ENCODE results near the gene PRDM16.

PRDM16 gene

GRCh38 chr1:3466366-3467075 is 397.5 kb downstream of the PRDM16 start:
- Histone ChIP-seq H3K27ac (ENCODE audit: low read depth, low read length) (no peak overlapping the region), H3K4me3 (ENCODE audit: low read depth, low read length) (no peak overlapping the region), H3K36me3 (ENCODE audit: control insufficient read depth, insufficient read depth, low read length) (peaks cover 26% of the 10 kb centered on the region), H3K27me3 (ENCODE audit: control insufficient read depth, insufficient read depth, low read length) (no peaks in the 10 kb centered on the region), H3K9ac (ENCODE audit: low read depth, low read length) (no peak overlapping the region), H3K4me1 (ENCODE audit: control insufficient read depth, insufficient read depth, low read length) (peaks cover 8% of the 10 kb centered on the region), H3K9me3 (ENCODE audit: control insufficient read depth, insufficient read depth, low read length) (no peaks in the 10 kb centered on the region)

- no peak overlapping the region for H3K27ac ChIP-seq (ENCODE audit: low read depth, low read length)
- H3K4me3 ChIP-seq (ENCODE audit: low read depth, low read length), result no peak overlapping the region
- no peaks in the 10 kb centered on the region for H3K27me3 ChIP-seq (ENCODE audit: control insufficient read depth, insufficient read depth, low read length)
- H3K4me1 ChIP-seq (ENCODE audit: control insufficient read depth, insufficient read depth, low read length), result peaks cover 14% of the 10 kb centered on the region
- no peak overlapping the region for H3K9ac ChIP-seq (ENCODE audit: low read depth, low read length)
- no peaks in the 10 kb centered on the region for H3K9me3 ChIP-seq (ENCODE audit: control insufficient read depth, insufficient read depth, low read length)
- peaks cover 26% of the 10 kb centered on the region for H3K36me3 ChIP-seq (ENCODE audit: control insufficient read depth, insufficient read depth, low read length)
Measured at GRCh38 chr1:3467096-3468036, 398.4 kb downstream of the PRDM16 start.

GRCh38 chr1:3468236-3469103 is 399.5 kb downstream of the PRDM16 start:
- peaks cover 31% of the 10 kb centered on the region for H3K36me3 ChIP-seq (ENCODE audit: control insufficient read depth, insufficient read depth, low read length)
- H3K9me3 ChIP-seq (ENCODE audit: control insufficient read depth, insufficient read depth, low read length), result no peaks in the 10 kb centered on the region
- H3K9ac ChIP-seq (ENCODE audit: low read depth, low read length), result no peak overlapping the region
- H3K4me3 ChIP-seq (ENCODE audit: low read depth, low read length), result no peak overlapping the region
- no peak overlapping the region for H3K27ac ChIP-seq (ENCODE audit: low read depth, low read length)
- no peaks in the 10 kb centered on the region for H3K27me3 ChIP-seq (ENCODE audit: control insufficient read depth, insufficient read depth, low read length)
- peaks cover 14% of the 10 kb centered on the region for H3K4me1 ChIP-seq (ENCODE audit: control insufficient read depth, insufficient read depth, low read length)

- Histone ChIP-seq H3K36me3 (ENCODE audit: control insufficient read depth, insufficient read depth, low read length) (peaks cover 32% of the 10 kb centered on the region), H3K9ac (ENCODE audit: low read depth, low read length) (no peak overlapping the region), H3K27me3 (ENCODE audit: control insufficient read depth, insufficient read depth, low read length) (no peaks in the 10 kb centered on the region), H3K4me3 (ENCODE audit: low read depth, low read length) (no peak overlapping the region), H3K9me3 (ENCODE audit: control insufficient read depth, insufficient read depth, low read length) (no peaks in the 10 kb centered on the region), H3K27ac (ENCODE audit: low read depth, low read length) (no peak overlapping the region), H3K4me1 (ENCODE audit: control insufficient read depth, insufficient read depth, low read length) (peaks cover 14% of the 10 kb centered on the region)
Measured at GRCh38 chr1:3469104-3469848, 400.3 kb downstream of the PRDM16 start.

- Histone ChIP-seq H3K4me3 (ENCODE audit: low read depth, low read length) (no peak overlapping the region), H3K36me3 (ENCODE audit: control insufficient read depth, insufficient read depth, low read length) (peaks cover 28% of the 10 kb centered on the region), H3K27ac (ENCODE audit: low read depth, low read length) (no peak overlapping the region), H3K27me3 (ENCODE audit: control insufficient read depth, insufficient read depth, low read length) (no peaks in the 10 kb centered on the region), H3K9ac (ENCODE audit: low read depth, low read length) (peak overlapping the region; percentile 20), H3K4me1 (ENCODE audit: control insufficient read depth, insufficient read depth, low read length) (peaks cover 14% of the 10 kb centered on the region), H3K9me3 (ENCODE audit: control insufficient read depth, insufficient read depth, low read length) (no peaks in the 10 kb centered on the region)
Measured at GRCh38 chr1:3469849-3470649, 401.0 kb downstream of the PRDM16 start.

- Histone ChIP-seq H3K36me3 (ENCODE audit: control insufficient read depth, insufficient read depth, low read length) (peaks cover 30% of the 10 kb centered on the region), H3K27ac (ENCODE audit: low read depth, low read length) (peak overlapping the region; percentile 96), H3K27me3 (ENCODE audit: control insufficient read depth, insufficient read depth, low read length) (no peaks in the 10 kb centered on the region), H3K9me3 (ENCODE audit: control insufficient read depth, insufficient read depth, low read length) (no peaks in the 10 kb centered on the region), H3K4me3 (ENCODE audit: low read depth, low read length) (no peak overlapping the region), H3K9ac (ENCODE audit: low read depth, low read length) (peak overlapping the region; percentile 20), H3K4me1 (ENCODE audit: control insufficient read depth, insufficient read depth, low read length) (peaks cover 14% of the 10 kb centered on the region)
Measured at GRCh38 chr1:3470650-3471355, 401.8 kb downstream of the PRDM16 start.

GRCh38 chr1:3471356-3472087 is 402.5 kb downstream of the PRDM16 start:
- peak overlapping the region; percentile 96 for H3K27ac ChIP-seq (ENCODE audit: low read depth, low read length)

GRCh38 chr1:3472088-3472850 is 403.3 kb downstream of the PRDM16 start:
- Histone ChIP-seq H3K9ac (ENCODE audit: low read depth, low read length) (peak overlapping the region; percentile 53; the same call in 1 of the 2 replicates), H3K4me3 (ENCODE audit: low read depth, low read length) (no peak overlapping the region; the same call in 1 of the 2 replicates), H3K36me3 (ENCODE audit: control insufficient read depth, insufficient read depth, low read length) (peaks cover 33% of the 10 kb centered on the region), H3K27ac (ENCODE audit: low read depth, low read length) (peak overlapping the region; percentile 96), H3K9me3 (ENCODE audit: control insufficient read depth, insufficient read depth, low read length) (no peaks in the 10 kb centered on the region), H3K4me1 (ENCODE audit: control insufficient read depth, insufficient read depth, low read length) (peaks cover 14% of the 10 kb centered on the region), H3K27me3 (ENCODE audit: control insufficient read depth, insufficient read depth, low read length) (no peaks in the 10 kb centered on the region)

More at GRCh38 chr1:3471356-3472087, 402.5 kb downstream of the PRDM16 start:
- H3K4me1 ChIP-seq (ENCODE audit: control insufficient read depth, insufficient read depth, low read length), result peaks cover 14% of the 10 kb centered on the region
- peak overlapping the region; percentile 53 for H3K9ac ChIP-seq (ENCODE audit: low read depth, low read length)
- H3K9me3 ChIP-seq (ENCODE audit: control insufficient read depth, insufficient read depth, low read length), result no peaks in the 10 kb centered on the region
- peaks cover 33% of the 10 kb centered on the region for H3K36me3 ChIP-seq (ENCODE audit: control insufficient read depth, insufficient read depth, low read length)
- no peak overlapping the region; the same call in 1 of the 2 replicates for H3K4me3 ChIP-seq (ENCODE audit: low read depth, low read length)
- H3K27me3 ChIP-seq (ENCODE audit: control insufficient read depth, insufficient read depth, low read length), result no peaks in the 10 kb centered on the region
